ENCODE results near the gene AIPL1.

DNA sequence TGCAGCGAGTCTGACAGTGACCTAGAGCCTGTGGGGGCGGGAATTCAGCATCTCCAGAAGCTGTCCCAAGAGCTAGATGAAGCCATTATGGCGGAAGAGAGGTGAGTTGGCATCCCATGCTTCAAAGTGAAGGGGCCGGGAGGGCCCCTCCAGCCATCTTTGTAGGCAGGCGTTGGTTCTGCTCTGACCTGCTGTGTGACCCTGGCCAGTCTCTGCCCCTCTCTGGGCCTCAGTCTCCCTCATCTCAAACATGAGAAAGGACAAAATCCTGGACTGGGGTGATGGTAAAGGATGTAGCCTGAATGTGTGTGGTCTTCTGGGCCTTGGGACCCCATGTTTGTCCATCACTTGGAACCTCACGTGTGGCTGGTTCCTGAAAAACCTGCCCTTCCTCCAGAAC is 14.4 kb upstream of the AIPL1 start:
- TF ChIP-seq, protein P1, sequence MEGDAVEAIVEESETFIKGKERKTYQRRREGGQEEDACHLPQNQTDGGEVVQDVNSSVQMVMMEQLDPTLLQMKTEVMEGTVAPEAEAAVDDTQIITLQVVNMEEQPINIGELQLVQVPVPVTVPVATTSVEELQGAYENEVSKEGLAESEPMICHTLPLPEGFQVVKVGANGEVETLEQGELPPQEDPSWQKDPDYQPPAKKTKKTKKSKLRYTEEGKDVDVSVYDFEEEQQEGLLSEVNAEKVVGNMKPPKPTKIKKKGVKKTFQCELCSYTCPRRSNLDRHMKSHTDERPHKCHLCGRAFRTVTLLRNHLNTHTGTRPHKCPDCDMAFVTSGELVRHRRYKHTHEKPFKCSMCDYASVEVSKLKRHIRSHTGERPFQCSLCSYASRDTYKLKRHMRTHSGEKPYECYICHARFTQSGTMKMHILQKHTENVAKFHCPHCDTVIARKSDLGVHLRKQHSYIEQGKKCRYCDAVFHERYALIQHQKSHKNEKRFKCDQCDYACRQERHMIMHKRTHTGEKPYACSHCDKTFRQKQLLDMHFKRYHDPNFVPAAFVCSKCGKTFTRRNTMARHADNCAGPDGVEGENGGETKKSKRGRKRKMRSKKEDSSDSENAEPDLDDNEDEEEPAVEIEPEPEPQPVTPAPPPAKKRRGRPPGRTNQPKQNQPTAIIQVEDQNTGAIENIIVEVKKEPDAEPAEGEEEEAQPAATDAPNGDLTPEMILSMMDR (IDR thresholded peaks at IDR 0.05; ENCODE audit: insufficient read depth, low read length, poor library complexity, severe bottlenecking): no peak
- no peak for TF ChIP-seq EZH2phosphoT487 (conservative IDR thresholded peaks at IDR 0.05; ENCODE audit: low read length)
